Measurements from ENCODE around the gene KIF5C. TPM values are rescaled to one million over a fixed set of nuclear protein-coding genes. Genes with fewer than 3 reads are reported as not detected.

The KIF5C gene
- total and polyA plus RNA-seq, 2 donors (not counting 1 experiment from before 2014, with no cell fraction given), result 1.9 to 6.1 TPM

DNA sequence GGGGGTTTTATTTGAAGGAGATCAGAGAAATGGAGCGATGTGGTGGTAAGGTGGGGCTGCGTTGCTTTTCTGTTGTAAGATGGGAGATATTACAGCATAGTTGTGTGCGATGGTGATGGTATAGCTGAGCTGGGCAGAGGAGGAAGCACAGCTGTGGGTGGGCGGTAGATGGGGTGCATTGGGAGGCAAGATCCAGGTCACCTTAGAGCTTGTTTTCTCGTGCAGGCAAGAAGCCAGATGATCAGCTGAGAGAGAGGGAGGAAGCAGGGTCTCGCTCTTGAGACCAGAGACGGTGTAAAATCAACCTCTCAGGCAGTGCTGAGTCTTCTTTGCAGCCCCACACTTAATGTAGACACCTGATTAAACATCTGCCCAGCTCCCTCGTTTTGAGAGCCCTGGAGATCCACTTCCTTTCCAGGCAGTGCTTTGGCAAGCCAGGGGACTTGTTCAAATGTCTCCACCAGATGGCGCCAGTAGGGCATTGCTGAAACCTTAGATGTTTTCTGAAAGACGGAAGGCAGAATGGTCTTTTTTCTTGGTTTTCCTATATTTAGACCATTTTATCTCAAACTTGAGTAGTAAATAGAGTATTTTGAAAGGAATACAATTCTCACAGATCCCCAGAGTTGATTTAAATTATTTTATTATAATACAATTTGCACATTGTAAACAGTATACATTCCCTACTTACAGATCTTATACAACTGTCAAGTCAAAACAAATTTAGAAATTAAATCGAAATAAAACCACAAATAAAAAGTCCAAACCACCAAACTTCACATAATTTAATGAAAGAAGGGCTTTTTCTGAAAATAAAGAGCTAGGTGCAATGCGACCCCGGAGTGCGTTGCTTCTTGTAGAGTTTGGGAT, 142.3 kb downstream of the KIF5C start:
- peak; percentile 79 for DNase-seq
- peak overlapping the region; percentile 3 for H2AFZ ChIP-seq (ENCODE audit: insufficient read depth, low read depth, low read length, poor library complexity, severe bottlenecking)

More for the DNA sequence above, 142.3 kb downstream of the KIF5C start:
- peaks cover 29 to 46% of the 10 kb centered on the region in 2 donors for H3K4me1 ChIP-seq (ENCODE audit: control insufficient read depth in 2 of 2, insufficient read depth in 2 of 2, low read length in 2 of 2)
- no peaks in the 10 kb centered on the region for H3K79me2 ChIP-seq (ENCODE audit: control insufficient read depth, insufficient read depth, low read length)
- ATAC-seq (ENCODE audit: low read depth), result peak; percentile 36
- Mint-ChIP-seq H3K4me1 (peaks cover 43% of the 10 kb centered on the region), H3K27ac (no peak overlapping the region), H3K9me3 (ENCODE audit: insufficient read depth) (no peaks in the 10 kb centered on the region), H3K4me3 (no peak overlapping the region), H3K27me3 (peaks cover 4% of the 10 kb centered on the region)
- CTCF ChIA-PET, result interaction anchor here (0.7 to 7.3 kb wide), 29 partner anchors 8 to 570 kb away, joined by 3 to 173 read pairs (median 4); partner anchors contain the start of genes LYPD6B and MMADHC
- H3K36me3 ChIP-seq (replicated peaks in 1 of 2; ENCODE audit: control extremely low read depth in 1 of 2, control insufficient read depth in 1 of 2, extremely low read depth in 1 of 2, insufficient read depth in 2 of 2, low read length in 1 of 2), result no peaks in the 10 kb centered on the region
- POLR2A ChIA-PET, result no interaction called here
- intact Hi-C loops (cut with micrococcal nuclease), result loop anchor here (1.0 kb wide), 2 partner anchors 296 to 544 kb away; no protein-coding TSS in a partner anchor
- no peak for TF ChIP-seq EZH2 (IDR thresholded peaks at IDR 0.05; ENCODE audit: borderline replicate concordance, insufficient read depth, low read depth, low read length, poor library complexity, severe bottlenecking)
- TF ChIP-seq, protein P1, sequence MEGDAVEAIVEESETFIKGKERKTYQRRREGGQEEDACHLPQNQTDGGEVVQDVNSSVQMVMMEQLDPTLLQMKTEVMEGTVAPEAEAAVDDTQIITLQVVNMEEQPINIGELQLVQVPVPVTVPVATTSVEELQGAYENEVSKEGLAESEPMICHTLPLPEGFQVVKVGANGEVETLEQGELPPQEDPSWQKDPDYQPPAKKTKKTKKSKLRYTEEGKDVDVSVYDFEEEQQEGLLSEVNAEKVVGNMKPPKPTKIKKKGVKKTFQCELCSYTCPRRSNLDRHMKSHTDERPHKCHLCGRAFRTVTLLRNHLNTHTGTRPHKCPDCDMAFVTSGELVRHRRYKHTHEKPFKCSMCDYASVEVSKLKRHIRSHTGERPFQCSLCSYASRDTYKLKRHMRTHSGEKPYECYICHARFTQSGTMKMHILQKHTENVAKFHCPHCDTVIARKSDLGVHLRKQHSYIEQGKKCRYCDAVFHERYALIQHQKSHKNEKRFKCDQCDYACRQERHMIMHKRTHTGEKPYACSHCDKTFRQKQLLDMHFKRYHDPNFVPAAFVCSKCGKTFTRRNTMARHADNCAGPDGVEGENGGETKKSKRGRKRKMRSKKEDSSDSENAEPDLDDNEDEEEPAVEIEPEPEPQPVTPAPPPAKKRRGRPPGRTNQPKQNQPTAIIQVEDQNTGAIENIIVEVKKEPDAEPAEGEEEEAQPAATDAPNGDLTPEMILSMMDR (IDR thresholded peaks at IDR 0.05), result peak; percentile 91
- no peak overlapping the region for H3K27ac ChIP-seq (ENCODE audit: low read length in 2 of 2)
- H3K9me3 ChIP-seq (ENCODE audit: control extremely low read depth in 1 of 3, control insufficient read depth in 2 of 3, insufficient read depth in 1 of 3, low read length in 2 of 3), result no peaks in the 10 kb centered on the region
- H3K4me2 ChIP-seq (replicated peaks; ENCODE audit: low read depth, low read length, poor library complexity, severe bottlenecking), result no peak overlapping the region
- H4K20me1 ChIP-seq (ENCODE audit: control insufficient read depth, insufficient read depth, low read length, poor library complexity, severe bottlenecking), result no peaks in the 10 kb centered on the region
- no peaks in the 10 kb centered on the region for H3K27me3 ChIP-seq (replicated peaks in 1 of 4; ENCODE audit: control extremely low read depth in 1 of 4, control insufficient read depth in 3 of 4, insufficient read depth in 4 of 4, low read length in 3 of 4)
- 60% methylated on average over 6 of the region's 14 CpGs for WGBS (ENCODE audit: insufficient coverage)
- no peak overlapping the region for H3K9ac ChIP-seq (ENCODE audit: low read length)
- no peak overlapping the region for H3K4me3 ChIP-seq (ENCODE audit: control extremely low read depth in 1 of 5, extremely low read depth in 1 of 5, insufficient read depth in 1 of 5, low read depth in 2 of 5, low read length in 4 of 5)

Measured in B cell (primary cell).